Esophagus squamous epithelium (tissue), 5 donors: ENCODE data around the gene C4BPB. TPM values are rescaled to one million over a fixed set of nuclear protein-coding genes. Genes with fewer than 3 reads are reported as not detected.
A peak's percentile ranks its signal among the peaks of the same experiment; 100 is the strongest.

Experiments
- DNase-seq: peaks from one replicate; lab custom pipeline; 2025; lab: John Stamatoyannopoulos, UW
- H3K27ac ChIP-seq, 4 donors: fragments of 200-600 bp; sonication (generic); one replicate each; pipeline ENCODE4 v1.5.1; 2016 to 2019; ENCODE audit warnings: mild to moderate bottlenecking in 1 of 4
- H3K27me3 ChIP-seq, 4 donors: fragments of 200-600 bp; sonication (generic); 1 replicate in 3 of 4; 2 replicates in 1 of 4; pipeline versions ENCODE4 v1.5.1 to v1.6.0; 2017 to 2021; ENCODE audit warnings: antibody characterized with exemption in 1 of 4
- H3K36me3 ChIP-seq, 3 donors: fragments of 200-600 bp; sonication (generic); one replicate each; pipeline ENCODE4 v1.5.1; 2016 to 2019
- H3K4me1 ChIP-seq, 3 donors: fragments of 200-600 bp; sonication (generic); one replicate each; pipeline ENCODE4 v1.5.1; 2017 to 2019
- H3K4me3 ChIP-seq, 4 donors: fragments of 200-600 bp; sonication (generic); 1 replicate in 3 of 4; 2 replicates in 1 of 4; pipeline ENCODE4 v1.5.1; 2016 to 2019; ENCODE audit warnings: mild to moderate bottlenecking in 2 of 4, moderate library complexity in 1 of 4
- H3K9me3 ChIP-seq, 3 donors: fragments of 200-600 bp; sonication (generic); one replicate each; pipeline ENCODE4 v1.5.1; 2016 to 2019
- CTCF ChIP-seq, 6 experiments: fragments of 450-650 bp in 4 of 6; fragments of 200-600 bp in 2 of 6; sonication (generic) in 2 of 6; IDR thresholded peaks; one replicate each; pipeline ENCODE4 v1.5.1; 2016 to 2019; ENCODE audit warnings: antibody characterized with exemption in 6 of 6, mild to moderate bottlenecking in 4 of 6, moderate library complexity in 4 of 6
- POLR2A ChIP-seq, 4 donors: fragments of 450-650 bp; IDR thresholded peaks; one replicate each; pipeline ENCODE4 v1.6.1; 2017; ENCODE audit warnings: antibody characterized with exemption in 4 of 4, mild to moderate bottlenecking in 4 of 4, moderate library complexity in 3 of 4
- WGBS, 2 donors: methylation state at CpG; one replicate each; pipeline ENCODE4 v1.1.5; 2018; 5-methylcytosine and 5-hydroxymethylcytosine counted together
- intact Hi-C: fragments of 100-400 bp; cut with DNase I; formaldehyde crosslinking; loops from one replicate; pipeline ENCODE4 v1.15.0; 2022
- total RNA-seq, 4 donors: library from RNA; depleted of rRNA; stranded (reverse); fragments of >200 nt; gene quantifications; one replicate each; pipeline ENCODE4 v1.1.0, GENCODE V29; 2016
- donor health status: DM: yes; HTN: yes; CAD: no.

The C4BPB gene
- total RNA-seq, 4 donors from 2014 or later: 0.38 TPM; not detected in 3

DNA sequence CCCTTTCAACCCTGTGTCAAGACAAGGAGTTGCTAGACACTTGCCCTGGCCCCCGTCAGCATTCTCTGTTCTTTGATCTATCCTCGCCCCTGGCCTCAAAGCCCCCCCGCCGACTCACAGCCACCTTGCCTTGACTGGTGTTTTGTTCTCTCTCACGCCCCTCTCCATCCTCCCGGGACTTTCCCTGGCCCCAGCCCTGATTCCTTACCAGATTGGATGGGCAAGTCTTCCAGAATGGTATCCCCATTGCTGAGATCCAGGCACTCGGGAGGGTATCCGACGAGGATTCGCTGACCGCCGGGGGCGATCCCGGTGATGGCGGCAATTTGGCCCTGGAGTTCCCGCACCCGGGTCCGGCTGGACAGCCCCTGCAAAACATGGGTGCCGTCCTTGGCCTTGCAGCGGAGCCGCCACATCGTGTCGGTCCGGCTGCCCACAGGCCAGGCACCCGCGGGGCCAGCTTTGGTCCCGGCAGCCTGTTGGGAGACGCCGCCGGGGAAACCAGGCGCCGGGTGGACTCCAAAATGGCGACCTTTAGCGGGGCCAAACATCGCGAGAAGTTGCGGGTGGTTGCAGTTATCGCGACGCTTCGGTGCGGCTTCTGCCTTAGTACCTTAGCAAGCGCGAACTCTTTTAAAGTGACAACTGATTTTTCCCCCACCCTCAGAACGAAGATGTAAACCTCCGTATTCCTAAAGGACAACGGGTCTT lies 38.0 kb upstream of the C4BPB start:
- intact Hi-C loops: no loop called here
- 0 to 1% methylated on average over 7 to 9 of the region's 47 CpGs for WGBS, 2 donors
- peaks cover 0 to 31% (median 6%) of the 10 kb centered on the region in 3 donors for H3K36me3 ChIP-seq

DNA sequence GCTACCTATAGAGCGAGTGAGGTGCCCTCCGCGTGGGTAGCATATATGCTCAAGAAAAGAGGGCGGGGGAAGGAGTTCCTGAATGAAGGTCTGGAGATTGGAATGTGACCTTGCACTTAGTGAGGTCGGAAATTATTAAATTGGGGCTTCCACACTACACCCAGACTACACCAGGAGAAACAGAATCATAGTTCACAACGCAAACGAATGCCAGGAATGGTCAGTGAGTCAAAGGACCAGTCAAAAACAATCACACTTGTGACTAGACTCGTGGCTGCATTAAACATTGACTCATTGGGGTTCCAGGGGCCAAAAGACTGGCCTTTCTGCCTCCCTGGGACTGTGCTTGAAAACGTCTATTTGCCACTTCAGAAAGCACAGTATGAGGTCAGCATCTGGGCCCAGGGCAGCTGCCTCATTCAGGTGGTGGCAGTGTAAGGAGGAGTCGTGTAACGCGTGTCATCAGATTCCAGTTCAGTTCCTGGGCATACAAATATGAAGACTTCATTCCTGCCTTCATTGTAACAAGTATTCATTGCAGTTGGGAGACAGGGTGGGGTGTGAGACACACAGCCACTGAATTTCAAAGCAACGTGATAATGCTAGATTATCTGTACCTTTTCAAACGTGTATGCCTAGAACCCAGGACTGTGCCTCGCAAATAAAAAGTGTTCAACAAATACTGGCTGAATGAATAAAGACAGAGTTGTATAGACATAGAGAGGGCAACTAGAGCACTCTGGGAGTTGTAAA lies 37.3 kb upstream of the C4BPB start, which contains the start of gene YOD1:
Gene YOD1, minus strand, starts transcription at position 18 of the 753 bp plus-strand sequence. CDS start 178 bp downstream, outside the sequence.
- H3K9me3 ChIP-seq: no peaks in the 10 kb centered on the region
- peaks cover 14 to 78% (median 33%) of the 10 kb centered on the region in 3 donors for H3K4me1 ChIP-seq
- TF ChIP-seq POLR2A (IDR thresholded peaks at IDR 0.05) (no peak), CTCF (IDR thresholded peaks at IDR 0.05) (no peak)
- H3K36me3 ChIP-seq: peaks cover 0 to 31% (median 6%) of the 10 kb centered on the region in 3 donors
- whole genome bisulfite sequencing, 2 donors: 30 to 49% methylated on average over 14 to 15 of the region's 15 CpGs
- H3K27me3 ChIP-seq: no peaks in the 10 kb centered on the region
- peak within 1 kb of the TSS; percentile 86 to 97 (median 90) for H3K4me3 ChIP-seq
- DNase-seq: no peak
- peak within 1 kb of the TSS; percentile 95 to 99 (median 96) for H3K27ac ChIP-seq
- intact Hi-C loops: no loop called here

More for the DNA sequence above, 38.0 kb upstream of the C4BPB start:
- peak; percentile 62 for DNase-seq
- H3K27ac ChIP-seq: peak overlapping the region; percentile 95 to 99 (median 96)
- peak in 2 of 4 donors; percentile 39 to 60 for TF ChIP-seq POLR2A (IDR thresholded peaks at IDR 0.05)
- TF ChIP-seq CTCF (IDR thresholded peaks at IDR 0.05): no peak
- peaks cover 14 to 81% (median 36%) of the 10 kb centered on the region in 3 donors for H3K4me1 ChIP-seq
- peak overlapping the region; percentile 86 to 97 (median 90) for H3K4me3 ChIP-seq
- H3K9me3 ChIP-seq: no peaks in the 10 kb centered on the region
- no peaks in the 10 kb centered on the region for H3K27me3 ChIP-seq

GRCh38 chr1:207052911-207053769 lies 35.5 kb upstream of the C4BPB start, which contains the start of gene PFKFB2:
Gene PFKFB2, plus strand, starts transcription at chr1:207053275. Its CDS starts 1,443 bp downstream, at chr1:207054718.
- H3K4me1 ChIP-seq: peaks cover 14 to 66% (median 27%) of the 10 kb centered on the region in 3 donors
- peaks cover 0 to 15% (median 6%) of the 10 kb centered on the region in 3 donors for H3K36me3 ChIP-seq
- intact Hi-C loops: no loop called here
- peak within 1 kb of the TSS; percentile 95 to 99 (median 96) for H3K27ac ChIP-seq
- H3K9me3 ChIP-seq: no peaks in the 10 kb centered on the region
- H3K27me3 ChIP-seq: no peaks in the 10 kb centered on the region
- peak within 1 kb of the TSS; percentile 55 to 86 (median 72) for H3K4me3 ChIP-seq
- peak in 5 of 6 experiments; percentile 16 to 59 (median 42) for TF ChIP-seq CTCF (IDR thresholded peaks at IDR 0.05)
- TF ChIP-seq POLR2A (IDR thresholded peaks at IDR 0.05): peak in 3 of 4 donors; percentile 89 to 93 (median 90)
- peak; percentile 89 for DNase-seq
- 5 to 9% methylated on average over 17 of the region's 56 CpGs for WGBS, 2 donors

- intact Hi-C loops: no loop called here
- TF ChIP-seq CTCF (IDR thresholded peaks at IDR 0.05) (no peak), POLR2A (IDR thresholded peaks at IDR 0.05) (no peak)
- WGBS, 2 donors: 4 to 21% methylated on average over 2 of the region's 2 CpGs
- DNase-seq: no peak
- Histone ChIP-seq H3K4me1 (peaks cover 14 to 59% (median 14%) of the 10 kb centered on the region in 3 donors), H3K9me3 (no peaks in the 10 kb centered on the region), H3K27me3 (no peaks in the 10 kb centered on the region), H3K36me3 (peaks cover 0 to 1% (median 0%) of the 10 kb centered on the region in 3 donors), H3K27ac (peak overlapping the region in 3 of 4 donors; percentile 23 to 99 (median 96)), H3K4me3 (peak overlapping the region in 1 of 4 donors; percentile 67)
Measured at GRCh38 chr1:207054491-207054890, 34.2 kb upstream of the C4BPB start.
